ENCODE results near the gene AHI1. TPM values are rescaled to one million over a fixed set of nuclear protein-coding genes. Genes with fewer than 3 reads are reported as not detected.

The AHI1 gene
- total and polyA plus RNA-seq, 2 experiments from 2014 or later: 14.8 to 21.5 TPM

GRCh38 chr6:135519348-135519747 is 21.8 kb upstream of the AHI1 start:
- Histone ChIP-seq H2AFZ (no peak overlapping the region), H3K27ac (no peak overlapping the region), H3K4me2 (no peak overlapping the region), H3K36me3 (replicated peaks; ENCODE audit: insufficient read depth, low read depth) (no peaks in the 10 kb centered on the region), H3K79me2 (no peaks in the 10 kb centered on the region), H4K20me1 (ENCODE audit: insufficient read depth, poor library complexity, severe bottlenecking) (no peaks in the 10 kb centered on the region), H3K9me3 (ENCODE audit: low read depth) (no peaks in the 10 kb centered on the region), H3K4me1 (ENCODE audit: insufficient read depth) (peaks cover 4% of the 10 kb centered on the region), H3K27me3 (no peaks in the 10 kb centered on the region), H3K9me2 (replicated peaks; ENCODE audit: insufficient read depth) (no peaks in the 10 kb centered on the region), H3K4me3 (no peak overlapping the region)
- no peak for TF ChIP-seq CTCF (IDR thresholded peaks at IDR 0.05; ENCODE audit: poor library complexity)
- no peak for TF ChIP-seq EZH2 (IDR thresholded peaks at IDR 0.05; ENCODE audit: borderline replicate concordance)
- DNase-seq (ENCODE audit: low spot score): no peak

GRCh38 chr6:135517527-135517926 is 20.0 kb upstream of the AHI1 start:
- Histone ChIP-seq H2AFZ (no peak overlapping the region), H3K9me3 (ENCODE audit: low read depth) (no peaks in the 10 kb centered on the region), H3K36me3 (replicated peaks; ENCODE audit: insufficient read depth, low read depth) (no peaks in the 10 kb centered on the region), H3K4me3 (no peak overlapping the region), H3K4me2 (no peak overlapping the region), H3K4me1 (ENCODE audit: insufficient read depth) (no peaks in the 10 kb centered on the region), H4K20me1 (ENCODE audit: insufficient read depth, poor library complexity, severe bottlenecking) (no peaks in the 10 kb centered on the region), H3K79me2 (no peaks in the 10 kb centered on the region), H3K27me3 (no peaks in the 10 kb centered on the region), H3K27ac (no peak overlapping the region), H3K9me2 (replicated peaks; ENCODE audit: insufficient read depth) (no peaks in the 10 kb centered on the region)
- no peak for DNase-seq (ENCODE audit: low spot score)
- WGBS (ENCODE audit: low lambda C conversion rate, missing lambda C conversion rate): 92% methylated on average over 2 of the region's 2 CpGs
- TF ChIP-seq EZH2 (IDR thresholded peaks at IDR 0.05; ENCODE audit: borderline replicate concordance) (no peak), EZH2phosphoT487 (IDR thresholded peaks at IDR 0.05; ENCODE audit: low read depth, severe bottlenecking, unreplicated experiment) (no peak), CTCF (IDR thresholded peaks at IDR 0.05; ENCODE audit: poor library complexity) (no peak)

DNA sequence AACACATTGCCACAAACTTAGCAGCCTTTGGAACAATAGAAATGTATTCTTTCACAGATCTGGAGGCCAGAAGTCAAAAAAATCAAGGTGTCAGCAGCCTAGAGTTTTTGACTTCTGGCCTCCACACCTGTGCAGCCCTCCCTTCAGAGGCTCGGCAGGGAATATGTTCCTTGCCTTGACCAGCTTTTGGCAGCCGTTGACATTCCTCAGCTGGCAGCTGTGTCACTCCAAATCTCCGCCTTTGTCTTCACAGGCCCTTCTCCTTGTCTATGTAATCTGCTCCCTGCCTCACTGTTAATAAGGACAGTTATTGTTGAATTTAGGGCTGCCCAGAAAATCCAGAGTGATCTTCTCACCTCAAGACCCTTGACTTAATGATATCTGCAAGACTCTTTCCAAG is 17.2 kb upstream of the AHI1 start:
- TF ChIP-seq CTCF (IDR thresholded peaks at IDR 0.05; ENCODE audit: poor library complexity): no peak
- no peak for TF ChIP-seq EZH2 (IDR thresholded peaks at IDR 0.05; ENCODE audit: borderline replicate concordance)
- no peak for TF ChIP-seq EZH2phosphoT487 (IDR thresholded peaks at IDR 0.05; ENCODE audit: low read depth, severe bottlenecking, unreplicated experiment)
- no peaks in the 10 kb centered on the region for H3K27me3 ChIP-seq
- no peak overlapping the region for H3K27ac ChIP-seq
- WGBS (ENCODE audit: low lambda C conversion rate, missing lambda C conversion rate): 86% methylated on average over 3 of the region's 3 CpGs
- no peak for DNase-seq (ENCODE audit: low spot score)
- no peak overlapping the region for H2AFZ ChIP-seq
- H3K4me2 ChIP-seq: no peak overlapping the region
- no peaks in the 10 kb centered on the region for H3K9me2 ChIP-seq (replicated peaks; ENCODE audit: insufficient read depth)
- H3K9me3 ChIP-seq (ENCODE audit: low read depth): no peaks in the 10 kb centered on the region
- H3K36me3 ChIP-seq (replicated peaks; ENCODE audit: insufficient read depth, low read depth): no peaks in the 10 kb centered on the region
- no peak overlapping the region for H3K4me3 ChIP-seq
- H3K79me2 ChIP-seq: no peaks in the 10 kb centered on the region
- no peaks in the 10 kb centered on the region for H4K20me1 ChIP-seq (ENCODE audit: insufficient read depth, poor library complexity, severe bottlenecking)
- no peaks in the 10 kb centered on the region for H3K4me1 ChIP-seq (ENCODE audit: insufficient read depth)

All from hepatocyte (in vitro differentiated cells).